ENCODE measurements around the gene IL13RA1. TPM values are rescaled to one million over a fixed set of nuclear protein-coding genes. Genes with fewer than 3 reads are reported as not detected.

The IL13RA1 gene
- total and polyA plus RNA-seq, 10 of the 15 experiments (the other 5 are each of a cell fraction or from before 2014, with no cell fraction given): 2.3 to 14.2 (median 8.4) TPM

- TF ChIP-seq ZBTB4 (CRISPR knock-in tag; IDR thresholded peaks at IDR 0.05) (no peak), MEF2B (IDR thresholded peaks at IDR 0.05; ENCODE audit: partially characterized antibody, poor library complexity, severe bottlenecking) (peak; percentile 35), SRF (IDR thresholded peaks at IDR 0.05; ENCODE audit: low read depth in 2 of 2, low read length in 2 of 2) (no peak), SUPT20H (IDR thresholded peaks at IDR 0.05; ENCODE audit: borderline replicate concordance, control insufficient read depth, low read depth, low read length) (no peak), PKNOX1 (IDR thresholded peaks at IDR 0.05) (peak; percentile 57; the same call in 1 of the 2 replicates), ATF7 (IDR thresholded peaks at IDR 0.05; ENCODE audit: low read depth) (peak; percentile 45; the same call in 1 of the 2 replicates), IKZF2 (IDR thresholded peaks at IDR 0.05) (peak; percentile 84 to 86; a peak in 3 of 4 replicates), MLLT1 (IDR thresholded peaks at IDR 0.05) (0 out of 2 replicates have a peak, but pooled peaks have one; percentile 51), HSF1 (IDR thresholded peaks at IDR 0.05; ENCODE audit: low read depth, low read length) (no peak), RELB (IDR thresholded peaks at IDR 0.05; ENCODE audit: low read depth) (peak; percentile 67; the same call in 1 of the 2 replicates), NBN (IDR thresholded peaks at IDR 0.05) (peak; percentile 64), NFXL1 (IDR thresholded peaks at IDR 0.05; ENCODE audit: borderline replicate concordance) (no peak), ATF2 (IDR thresholded peaks at IDR 0.05; ENCODE audit: low read length) (0 out of 2 replicates have a peak, but pooled peaks have one; percentile 31), SMAD1 (IDR thresholded peaks at IDR 0.05; ENCODE audit: low read depth, partially characterized antibody) (no peak)
Observed at GRCh38 chrX:118751950-118752783, 24.8 kb downstream of the IL13RA1 start (continued).
